ENCODE results near the gene RAP1GAP2. TPM values are rescaled to one million over a fixed set of nuclear protein-coding genes. Genes with fewer than 3 reads are reported as not detected.
A peak's percentile ranks its signal among the peaks of the same experiment; 100 is the strongest.

Gene RAP1GAP2
- total RNA-seq, 2 experiments from 2014 or later = 9.4 to 11.0 TPM

- CTCF ChIA-PET = interaction anchor here (0.7 to 3.2 kb wide), 12 partner anchors 10 to 202 kb away, joined by 3 to 22 read pairs (median 4); no protein-coding TSS in a partner anchor
- peaks cover 15% of the 10 kb centered on the region for H3K4me1 Mint-ChIP-seq (ENCODE audit: low read depth)
- POLR2A ChIA-PET = no interaction called here
These were observed 51.4 kb downstream of the RAP1GAP2 start for GRCh38 chr17:2847381-2848333.

GRCh38 chr17:2849327-2849670, 53.1 kb downstream of the RAP1GAP2 start:
- peaks cover 24% of the 10 kb centered on the region for H3K27me3 Mint-ChIP-seq (ENCODE audit: low read depth)
- ChIA-PET CTCF (interaction anchor here (0.7 to 3.2 kb wide), 8 partner anchors 10 to 200 kb away, joined by 3 to 22 read pairs (median 5); no protein-coding TSS in a partner anchor), POLR2A (no interaction called here)
- H3K4me3 Mint-ChIP-seq = no peak overlapping the region
- H3K36me3 Mint-ChIP-seq (ENCODE audit: low read depth) = no peaks in the 10 kb centered on the region
- ATAC-seq = no peak
- DNase-seq = no peak
- peaks cover 18% of the 10 kb centered on the region for H3K4me1 Mint-ChIP-seq (ENCODE audit: low read depth)
- H3K9me3 Mint-ChIP-seq (ENCODE audit: insufficient read depth) = no peaks in the 10 kb centered on the region
- no peak overlapping the region for H3K27ac Mint-ChIP-seq

More at GRCh38 chr17:2847381-2848333, 51.4 kb downstream of the RAP1GAP2 start:
- peaks cover 18% of the 10 kb centered on the region for H3K27me3 Mint-ChIP-seq (ENCODE audit: low read depth)
- H3K9me3 Mint-ChIP-seq (ENCODE audit: insufficient read depth) = no peaks in the 10 kb centered on the region
- ATAC-seq (no peak), DNase-seq (no peak)
- no peak overlapping the region for H3K4me3 Mint-ChIP-seq
- no peak overlapping the region for H3K27ac Mint-ChIP-seq
- no peaks in the 10 kb centered on the region for H3K36me3 Mint-ChIP-seq (ENCODE audit: low read depth)

- H3K4me3 Mint-ChIP-seq = no peak overlapping the region
- peaks cover 24% of the 10 kb centered on the region for H3K4me1 Mint-ChIP-seq (ENCODE audit: low read depth)
- DNase-seq = no peak
- H3K9me3 Mint-ChIP-seq (ENCODE audit: insufficient read depth) = no peaks in the 10 kb centered on the region
- peaks cover 37% of the 10 kb centered on the region for H3K27me3 Mint-ChIP-seq (ENCODE audit: low read depth)
- ChIA-PET POLR2A (no interaction called here), CTCF (interaction anchor here (1.3 kb wide), 1 partner anchor 162 kb away, joined by 5 read pairs; no protein-coding TSS in a partner anchor)
- no peak overlapping the region for H3K27ac Mint-ChIP-seq
- ATAC-seq = no peak
- H3K36me3 Mint-ChIP-seq (ENCODE audit: low read depth) = no peaks in the 10 kb centered on the region
These were observed 54.8 kb downstream of the RAP1GAP2 start for GRCh38 chr17:2850991-2851390.

- H3K4me1 Mint-ChIP-seq (ENCODE audit: low read depth) = peaks cover 24% of the 10 kb centered on the region
- ChIA-PET CTCF (interaction anchor here (0.5 to 1.3 kb wide), 2 partner anchors 161 to 916 kb away, joined by 3 to 5 read pairs; no protein-coding TSS in a partner anchor), POLR2A (no interaction called here)
- peaks cover 41% of the 10 kb centered on the region for H3K27me3 Mint-ChIP-seq (ENCODE audit: low read depth)
- H3K9me3 Mint-ChIP-seq (ENCODE audit: insufficient read depth) = no peaks in the 10 kb centered on the region
- ATAC-seq (no peak), DNase-seq (no peak)
- no peak overlapping the region for H3K4me3 Mint-ChIP-seq
- no peaks in the 10 kb centered on the region for H3K36me3 Mint-ChIP-seq (ENCODE audit: low read depth)
- no peak overlapping the region for H3K27ac Mint-ChIP-seq
These were observed 55.4 kb downstream of the RAP1GAP2 start for GRCh38 chr17:2851615-2852014.

- DNase-seq = no peak
- Mint-ChIP-seq H3K9me3 (ENCODE audit: insufficient read depth) (no peaks in the 10 kb centered on the region), H3K27ac (no peak overlapping the region), H3K36me3 (ENCODE audit: low read depth) (no peaks in the 10 kb centered on the region), H3K4me3 (peak overlapping the region; percentile 3), H3K27me3 (ENCODE audit: low read depth) (peaks cover 47% of the 10 kb centered on the region), H3K4me1 (ENCODE audit: low read depth) (peaks cover 24% of the 10 kb centered on the region)
- ATAC-seq = no peak
- ChIA-PET CTCF (interaction anchor here (0.5 to 1.3 kb wide), 2 partner anchors 161 to 915 kb away, joined by 3 to 5 read pairs; no protein-coding TSS in a partner anchor), POLR2A (no interaction called here)
These were observed 56.0 kb downstream of the RAP1GAP2 start for GRCh38 chr17:2852221-2852620.

- Mint-ChIP-seq H3K4me1 (ENCODE audit: low read depth) (peaks cover 19% of the 10 kb centered on the region), H3K27ac (no peak overlapping the region)
- CTCF ChIA-PET = interaction anchor here (1.2 kb wide), 1 partner anchor 38 kb away, joined by 4 read pairs; no protein-coding TSS in a partner anchor
These were observed 56.6 kb downstream of the RAP1GAP2 start for GRCh38 chr17:2852729-2853282.

GRCh38 chr17:2853283-2854142, 57.3 kb downstream of the RAP1GAP2 start:
- ATAC-seq = peak; percentile 62
- POLR2A ChIA-PET = interaction anchor here (1.2 kb wide), 1 partner anchor 39 kb away, joined by 3 read pairs; no protein-coding TSS in a partner anchor

More at GRCh38 chr17:2852729-2853282, 56.6 kb downstream of the RAP1GAP2 start:
- DNase-seq (no peak), ATAC-seq (no peak)
- Mint-ChIP-seq H3K4me3 (no peak overlapping the region), H3K27me3 (ENCODE audit: low read depth) (peaks cover 47% of the 10 kb centered on the region), H3K9me3 (ENCODE audit: insufficient read depth) (no peaks in the 10 kb centered on the region), H3K36me3 (ENCODE audit: low read depth) (no peaks in the 10 kb centered on the region)
- POLR2A ChIA-PET = no interaction called here

GRCh38 chr17:2854143-2855055, 58.2 kb downstream of the RAP1GAP2 start:
- peak overlapping the region; percentile 70 for H3K4me3 Mint-ChIP-seq
- H3K9me3 Mint-ChIP-seq (ENCODE audit: insufficient read depth) = no peaks in the 10 kb centered on the region
- no peak for DNase-seq
- CTCF ChIA-PET = no interaction called here
- no peaks in the 10 kb centered on the region for H3K36me3 Mint-ChIP-seq (ENCODE audit: low read depth)
- no peak overlapping the region for H3K27ac Mint-ChIP-seq
- ATAC-seq = no peak
- H3K27me3 Mint-ChIP-seq (ENCODE audit: low read depth) = peaks cover 48% of the 10 kb centered on the region
- H3K4me1 Mint-ChIP-seq (ENCODE audit: low read depth) = peaks cover 11% of the 10 kb centered on the region
- POLR2A ChIA-PET = interaction anchor here (1.2 kb wide), 1 partner anchor 40 kb away, joined by 3 read pairs; no protein-coding TSS in a partner anchor

More at GRCh38 chr17:2853283-2854142, 57.3 kb downstream of the RAP1GAP2 start:
- CTCF ChIA-PET = interaction anchor here (1.2 kb wide), 1 partner anchor 39 kb away, joined by 4 read pairs; no protein-coding TSS in a partner anchor
- peak overlapping the region; percentile 70 for H3K4me3 Mint-ChIP-seq
- DNase-seq = peak; percentile 40
- H3K27me3 Mint-ChIP-seq (ENCODE audit: low read depth) = peaks cover 50% of the 10 kb centered on the region
- H3K4me1 Mint-ChIP-seq (ENCODE audit: low read depth) = peaks cover 14% of the 10 kb centered on the region
- no peaks in the 10 kb centered on the region for H3K36me3 Mint-ChIP-seq (ENCODE audit: low read depth)
- H3K9me3 Mint-ChIP-seq (ENCODE audit: insufficient read depth) = no peaks in the 10 kb centered on the region
- no peak overlapping the region for H3K27ac Mint-ChIP-seq

GRCh38 chr17:2855063-2855600, 58.9 kb downstream of the RAP1GAP2 start:
- ChIA-PET POLR2A (no interaction called here), CTCF (no interaction called here)
- H3K36me3 Mint-ChIP-seq (ENCODE audit: low read depth) = no peaks in the 10 kb centered on the region
- H3K27me3 Mint-ChIP-seq (ENCODE audit: low read depth) = peaks cover 48% of the 10 kb centered on the region
- DNase-seq (no peak), ATAC-seq (no peak)
- no peak overlapping the region for H3K4me3 Mint-ChIP-seq
- H3K27ac Mint-ChIP-seq = no peak overlapping the region
- H3K9me3 Mint-ChIP-seq (ENCODE audit: insufficient read depth) = no peaks in the 10 kb centered on the region
- H3K4me1 Mint-ChIP-seq (ENCODE audit: low read depth) = peaks cover 11% of the 10 kb centered on the region

- CTCF ChIA-PET = no interaction called here
These were observed 60.5 kb downstream of the RAP1GAP2 start for GRCh38 chr17:2856727-2857126.

More at GRCh38 chr17:2856727-2857126, 60.5 kb downstream of the RAP1GAP2 start:
- ATAC-seq (no peak), DNase-seq (no peak)
- Mint-ChIP-seq H3K4me1 (ENCODE audit: low read depth) (peaks cover 11% of the 10 kb centered on the region), H3K27ac (no peak overlapping the region), H3K36me3 (ENCODE audit: low read depth) (no peaks in the 10 kb centered on the region), H3K4me3 (no peak overlapping the region), H3K27me3 (ENCODE audit: low read depth) (peaks cover 40% of the 10 kb centered on the region), H3K9me3 (ENCODE audit: insufficient read depth) (no peaks in the 10 kb centered on the region)
- POLR2A ChIA-PET = no interaction called here

Measured in activated CD8-positive, alpha-beta T cell treated with anti-CD3 and anti-CD28 coated beads, Interleukin-2, amount 10 ng/mL, durations not matched to agents 7 days and 5 days (primary cell).